Measurements from ENCODE around the gene DMD.

Gene DMD

GRCh38 chrX:32598707-32599106 lies 612.6 kb downstream of the DMD start:
- H3K27ac ChIP-seq = no peak overlapping the region
- TF ChIP-seq CTCF (conservative IDR thresholded peaks at IDR 0.05) (no peak), ZFX (IDR thresholded peaks at IDR 0.05) (no peak)

GRCh38 chrX:32597777-32598176 lies 613.6 kb downstream of the DMD start:
- TF ChIP-seq ZFX (IDR thresholded peaks at IDR 0.05) = no peak
- no peak for TF ChIP-seq CTCF (conservative IDR thresholded peaks at IDR 0.05)
- H3K27ac ChIP-seq = no peak overlapping the region

GRCh38 chrX:32592786-32593185 lies 618.6 kb downstream of the DMD start:
- no peak for TF ChIP-seq ZFX (IDR thresholded peaks at IDR 0.05)
- TF ChIP-seq CTCF (conservative IDR thresholded peaks at IDR 0.05) = no peak

GRCh38 chrX:32591589-32591988 lies 619.8 kb downstream of the DMD start:
- TF ChIP-seq CTCF (conservative IDR thresholded peaks at IDR 0.05) (no peak), ZFX (IDR thresholded peaks at IDR 0.05) (no peak)
- H3K27ac ChIP-seq = no peak overlapping the region

More at GRCh38 chrX:32592786-32593185, 618.6 kb downstream of the DMD start:
- no peak overlapping the region for H3K27ac ChIP-seq

GRCh38 chrX:32582729-32583128 lies 628.6 kb downstream of the DMD start:
- no peak for TF ChIP-seq ZFX (IDR thresholded peaks at IDR 0.05)
- TF ChIP-seq CTCF (conservative IDR thresholded peaks at IDR 0.05) = no peak

GRCh38 chrX:32576885-32577284 lies 634.5 kb downstream of the DMD start:
- TF ChIP-seq ZFX (IDR thresholded peaks at IDR 0.05) (no peak), CTCF (conservative IDR thresholded peaks at IDR 0.05) (no peak)
- H3K27ac ChIP-seq = no peak overlapping the region

More at GRCh38 chrX:32582729-32583128, 628.6 kb downstream of the DMD start:
- H3K27ac ChIP-seq = no peak overlapping the region

- no peak for TF ChIP-seq CTCF (conservative IDR thresholded peaks at IDR 0.05)
- no peak for TF ChIP-seq ZFX (IDR thresholded peaks at IDR 0.05)
- no peak overlapping the region for H3K27ac ChIP-seq
Observed at GRCh38 chrX:32572644-32573043, 638.7 kb downstream of the DMD start.

Data from C4-2B (cell line).